ENCODE data around the gene EMILIN3.

The EMILIN3 gene

DNA sequence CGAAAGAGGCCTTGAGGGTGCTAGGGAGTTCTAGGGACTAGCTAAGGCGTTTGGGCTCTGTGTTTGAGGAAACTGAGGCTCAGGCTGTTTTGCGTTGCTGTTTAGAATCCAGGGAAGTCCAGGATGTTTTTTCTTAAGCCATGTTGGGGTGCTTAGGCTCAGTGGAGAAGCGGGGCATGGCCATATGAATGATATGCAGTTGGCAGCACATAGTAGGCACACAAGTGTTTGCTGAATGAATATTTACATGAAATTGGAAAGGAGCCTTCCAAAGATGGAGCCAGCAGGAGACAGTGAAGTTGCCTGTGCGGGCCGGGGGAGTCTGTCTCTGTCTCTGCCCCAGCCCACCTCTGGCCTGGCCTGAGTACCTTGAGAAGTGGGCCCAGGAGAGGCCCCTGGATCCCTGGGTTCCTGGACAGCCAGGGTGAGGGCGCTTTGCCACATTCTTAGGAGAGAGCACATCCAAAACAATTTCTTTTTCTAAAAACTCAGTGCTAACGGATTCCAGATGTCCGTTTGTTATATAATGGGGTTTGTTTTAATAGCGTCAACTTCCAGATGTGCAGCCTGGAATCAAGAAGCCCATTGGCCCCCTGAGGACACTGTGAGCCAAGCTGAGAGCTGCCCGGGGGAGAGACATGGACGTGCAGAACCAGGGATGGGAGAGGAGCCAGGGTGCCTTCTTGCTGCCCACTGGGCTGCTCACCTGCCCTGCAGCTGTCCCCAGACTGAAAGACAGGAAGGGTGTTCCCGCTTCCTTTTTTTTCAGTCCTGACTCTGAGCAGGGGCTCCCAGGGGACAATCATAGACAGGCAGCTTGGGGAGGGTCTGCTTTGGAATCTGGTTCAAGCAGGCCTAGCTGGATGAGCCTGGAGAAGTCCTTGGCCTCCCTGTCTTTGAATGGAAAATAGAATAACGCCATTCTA, 20.1 kb upstream of the EMILIN3 start:
- TF ChIP-seq, protein P1, sequence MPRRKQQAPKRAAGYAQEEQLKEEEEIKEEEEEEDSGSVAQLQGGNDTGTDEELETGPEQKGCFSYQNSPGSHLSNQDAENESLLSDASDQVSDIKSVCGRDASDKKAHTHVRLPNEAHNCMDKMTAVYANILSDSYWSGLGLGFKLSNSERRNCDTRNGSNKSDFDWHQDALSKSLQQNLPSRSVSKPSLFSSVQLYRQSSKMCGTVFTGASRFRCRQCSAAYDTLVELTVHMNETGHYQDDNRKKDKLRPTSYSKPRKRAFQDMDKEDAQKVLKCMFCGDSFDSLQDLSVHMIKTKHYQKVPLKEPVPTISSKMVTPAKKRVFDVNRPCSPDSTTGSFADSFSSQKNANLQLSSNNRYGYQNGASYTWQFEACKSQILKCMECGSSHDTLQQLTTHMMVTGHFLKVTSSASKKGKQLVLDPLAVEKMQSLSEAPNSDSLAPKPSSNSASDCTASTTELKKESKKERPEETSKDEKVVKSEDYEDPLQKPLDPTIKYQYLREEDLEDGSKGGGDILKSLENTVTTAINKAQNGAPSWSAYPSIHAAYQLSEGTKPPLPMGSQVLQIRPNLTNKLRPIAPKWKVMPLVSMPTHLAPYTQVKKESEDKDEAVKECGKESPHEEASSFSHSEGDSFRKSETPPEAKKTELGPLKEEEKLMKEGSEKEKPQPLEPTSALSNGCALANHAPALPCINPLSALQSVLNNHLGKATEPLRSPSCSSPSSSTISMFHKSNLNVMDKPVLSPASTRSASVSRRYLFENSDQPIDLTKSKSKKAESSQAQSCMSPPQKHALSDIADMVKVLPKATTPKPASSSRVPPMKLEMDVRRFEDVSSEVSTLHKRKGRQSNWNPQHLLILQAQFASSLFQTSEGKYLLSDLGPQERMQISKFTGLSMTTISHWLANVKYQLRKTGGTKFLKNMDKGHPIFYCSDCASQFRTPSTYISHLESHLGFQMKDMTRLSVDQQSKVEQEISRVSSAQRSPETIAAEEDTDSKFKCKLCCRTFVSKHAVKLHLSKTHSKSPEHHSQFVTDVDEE (CRISPR knock-in tag; IDR thresholded peaks at IDR 0.05): no peak
- peak; percentile 49; the same call in 1 of the 2 replicates for TF ChIP-seq TCF4 (CRISPR knock-in tag; IDR thresholded peaks at IDR 0.05; ENCODE audit: borderline replicate concordance)

DNA sequence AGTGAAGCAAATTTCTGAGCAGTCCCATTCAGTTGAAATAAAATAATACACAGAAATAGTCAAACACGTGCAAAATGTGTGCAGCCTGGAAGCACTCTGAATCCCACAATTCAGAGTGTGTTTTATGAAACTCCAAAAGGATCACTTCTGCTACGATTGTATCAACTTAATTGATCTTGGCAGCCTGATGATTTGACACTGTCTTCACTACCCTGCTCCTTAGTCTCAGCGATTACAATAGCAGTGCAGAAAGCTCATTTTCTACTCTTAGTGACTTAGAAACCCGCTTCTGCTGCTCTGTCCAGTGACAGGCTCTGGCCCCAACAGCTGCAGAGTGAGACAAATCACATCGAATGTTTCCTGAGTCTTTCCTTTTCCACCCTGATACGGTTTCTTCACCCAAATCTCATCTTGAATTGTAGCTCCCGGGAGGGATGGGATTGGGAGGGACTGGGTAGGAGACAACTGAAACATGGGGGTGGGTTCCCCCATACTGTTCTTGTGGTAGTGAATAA, 16.2 kb upstream of the EMILIN3 start:
- no peak for TF ChIP-seq ISL1 (CRISPR knock-in tag; IDR thresholded peaks at IDR 0.05)
- TF ChIP-seq ESRRG (CRISPR knock-in tag; IDR thresholded peaks at IDR 0.05): no peak
- TF ChIP-seq GLIS3 (CRISPR knock-in tag; IDR thresholded peaks at IDR 0.05): no peak
- TF ChIP-seq ZFP3 (CRISPR knock-in tag; IDR thresholded peaks at IDR 0.05): no peak
- TF ChIP-seq ZNF8 (CRISPR knock-in tag; IDR thresholded peaks at IDR 0.05): no peak
- no peak for TF ChIP-seq SNAI2 (CRISPR knock-in tag; IDR thresholded peaks at IDR 0.05)
- ATAC-seq: no peak

More for the DNA sequence above, 20.1 kb upstream of the EMILIN3 start:
- ATAC-seq: peak; percentile 45; the same call in 1 of the 3 replicates

DNA sequence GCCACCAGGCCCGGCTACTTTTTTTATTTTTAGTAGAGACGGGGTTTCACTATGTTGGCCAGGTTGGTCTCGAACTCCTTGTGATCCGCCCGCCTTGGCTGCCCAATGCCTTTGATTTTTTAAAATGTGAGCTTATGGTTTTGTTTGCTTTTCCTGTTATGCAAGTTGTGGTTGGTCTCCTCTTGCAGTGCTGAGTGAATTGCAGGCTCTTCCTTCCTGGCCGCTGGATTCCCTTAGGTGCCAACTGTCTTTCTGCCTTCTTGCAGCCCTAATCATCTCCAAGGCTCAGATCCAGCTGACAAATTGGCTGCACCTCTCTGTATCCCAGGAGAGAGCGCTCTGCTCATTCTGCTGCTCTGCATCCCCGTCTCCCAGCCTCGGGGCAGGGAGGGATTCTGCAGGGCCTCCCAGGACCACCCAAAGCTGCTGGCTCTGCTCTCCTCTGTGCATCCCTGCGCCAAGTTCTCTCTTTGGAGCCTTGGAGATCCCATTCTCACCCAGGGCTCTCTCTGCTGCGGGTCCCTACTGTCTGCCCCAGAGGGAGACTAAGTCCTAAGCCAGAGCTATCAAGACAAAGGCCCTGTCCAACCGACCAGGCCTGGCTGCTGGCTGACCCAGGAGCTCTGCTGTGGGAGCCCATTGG, 14.1 kb upstream of the EMILIN3 start:
- ATAC-seq: no peak
- TF ChIP-seq ZNF70 (CRISPR knock-in tag; IDR thresholded peaks at IDR 0.05) (no peak), ZNF565 (CRISPR knock-in tag; conservative IDR thresholded peaks at IDR 0.05; ENCODE audit: low read depth) (no peak), ZFP30 (CRISPR knock-in tag; IDR thresholded peaks at IDR 0.05) (no peak), ZNF8 (CRISPR knock-in tag; IDR thresholded peaks at IDR 0.05) (no peak), RARB (CRISPR knock-in tag; IDR thresholded peaks at IDR 0.05) (no peak), OSR1 (CRISPR knock-in tag; IDR thresholded peaks at IDR 0.05) (no peak), ARNTL (CRISPR knock-in tag; IDR thresholded peaks at IDR 0.05; ENCODE audit: borderline replicate concordance, low read depth) (no peak), BACH2 (CRISPR knock-in tag; IDR thresholded peaks at IDR 0.05; ENCODE audit: borderline replicate concordance) (no peak), ZC3H10 (CRISPR knock-in tag; IDR thresholded peaks at IDR 0.05) (no peak), PPARA (CRISPR knock-in tag; IDR thresholded peaks at IDR 0.05; ENCODE audit: borderline replicate concordance) (no peak), TOX (CRISPR knock-in tag; IDR thresholded peaks at IDR 0.05; ENCODE audit: borderline replicate concordance) (no peak)
- TF ChIP-seq, protein P2, sequence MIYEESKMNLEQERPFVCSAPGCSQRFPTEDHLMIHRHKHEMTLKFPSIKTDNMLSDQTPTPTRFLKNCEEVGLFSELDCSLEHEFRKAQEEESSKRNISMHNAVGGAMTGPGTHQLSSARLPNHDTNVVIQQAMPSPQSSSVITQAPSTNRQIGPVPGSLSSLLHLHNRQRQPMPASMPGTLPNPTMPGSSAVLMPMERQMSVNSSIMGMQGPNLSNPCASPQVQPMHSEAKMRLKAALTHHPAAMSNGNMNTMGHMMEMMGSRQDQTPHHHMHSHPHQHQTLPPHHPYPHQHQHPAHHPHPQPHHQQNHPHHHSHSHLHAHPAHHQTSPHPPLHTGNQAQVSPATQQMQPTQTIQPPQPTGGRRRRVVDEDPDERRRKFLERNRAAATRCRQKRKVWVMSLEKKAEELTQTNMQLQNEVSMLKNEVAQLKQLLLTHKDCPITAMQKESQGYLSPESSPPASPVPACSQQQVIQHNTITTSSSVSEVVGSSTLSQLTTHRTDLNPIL (CRISPR knock-in tag; IDR thresholded peaks at IDR 0.05; ENCODE audit: low read depth): no peak
- TF ChIP-seq, protein P3, sequence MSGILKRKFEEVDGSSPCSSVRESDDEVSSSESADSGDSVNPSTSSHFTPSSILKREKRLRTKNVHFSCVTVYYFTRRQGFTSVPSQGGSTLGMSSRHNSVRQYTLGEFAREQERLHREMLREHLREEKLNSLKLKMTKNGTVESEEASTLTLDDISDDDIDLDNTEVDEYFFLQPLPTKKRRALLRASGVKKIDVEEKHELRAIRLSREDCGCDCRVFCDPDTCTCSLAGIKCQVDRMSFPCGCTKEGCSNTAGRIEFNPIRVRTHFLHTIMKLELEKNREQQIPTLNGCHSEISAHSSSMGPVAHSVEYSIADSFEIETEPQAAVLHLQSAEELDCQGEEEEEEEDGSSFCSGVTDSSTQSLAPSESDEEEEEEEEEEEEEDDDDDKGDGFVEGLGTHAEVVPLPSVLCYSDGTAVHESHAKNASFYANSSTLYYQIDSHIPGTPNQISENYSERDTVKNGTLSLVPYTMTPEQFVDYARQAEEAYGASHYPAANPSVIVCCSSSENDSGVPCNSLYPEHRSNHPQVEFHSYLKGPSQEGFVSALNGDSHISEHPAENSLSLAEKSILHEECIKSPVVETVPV (CRISPR knock-in tag; IDR thresholded peaks at IDR 0.05): no peak

DNA sequence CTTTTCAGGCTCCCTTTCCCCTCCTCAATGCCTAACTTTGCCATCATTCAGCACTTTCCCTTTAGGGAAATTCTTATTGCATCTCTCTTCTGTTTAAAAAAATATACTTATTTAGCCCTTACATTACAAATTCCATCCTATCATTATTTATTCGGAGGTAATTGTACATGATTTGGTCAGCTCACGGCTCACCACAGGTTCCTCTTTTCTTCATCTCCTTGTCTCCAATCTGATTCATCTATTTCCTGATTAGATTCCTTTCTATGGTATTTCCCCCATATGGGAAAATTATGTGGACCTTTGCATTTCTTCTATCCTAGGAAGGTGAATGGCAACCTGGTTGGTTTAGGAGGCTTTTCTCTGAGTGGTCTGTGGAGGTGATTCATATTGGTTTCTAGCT, 12.9 kb upstream of the EMILIN3 start:
- TF ChIP-seq, protein P2 (CRISPR knock-in tag; IDR thresholded peaks at IDR 0.05; ENCODE audit: low read depth): no peak
- no peak for TF ChIP-seq ZNF565 (CRISPR knock-in tag; conservative IDR thresholded peaks at IDR 0.05; ENCODE audit: low read depth)
- TF ChIP-seq OSR1 (CRISPR knock-in tag; IDR thresholded peaks at IDR 0.05): no peak
- no peak for TF ChIP-seq ZFP30 (CRISPR knock-in tag; IDR thresholded peaks at IDR 0.05)
- TF ChIP-seq SNAI2 (CRISPR knock-in tag; IDR thresholded peaks at IDR 0.05): no peak
- no peak for ATAC-seq
